Spleen (tissue), 7 donors: ENCODE measurements around the gene TGFBRAP1.

Source experiments
- CTCF ChIP-seq, 11 experiments: fragments of 200-600 bp in 7 of 11; fragments of 450-650 bp in 4 of 11; sonication (generic) in 4 of 11; IDR thresholded peaks in 8 of 11; conservative IDR thresholded peaks in 3 of 11; 1 replicate in 7 of 11; 2 replicates in 4 of 11; pipeline versions ENCODE4 v1.4.0 to v1.8.0; 2016 to 2021; ENCODE audit warnings: antibody characterized with exemption in 11 of 11, inconsistent platforms in 4 of 11, mild to moderate bottlenecking in 1 of 11
- POLR2AphosphoS5 ChIP-seq, 3 donors: sonication (generic); formaldehyde crosslinking; IDR thresholded peaks; one replicate each; pipeline ENCODE4 v1.5.1; 2017; ENCODE audit warnings: antibody characterized with exemption in 3 of 3
- donor health status: DM: no; HTN: no; CAD: no; lungs with moderate emphysema.
- donor health status: DM: no; HTN: no; CAD: no.
- donor health status: DM: no; HTN: no; CAD: no.

- TF ChIP-seq POLR2AphosphoS5 (IDR thresholded peaks at IDR 0.05) (no peak), CTCF (IDR thresholded peaks at IDR 0.05 in 8 of 11, conservative IDR thresholded peaks at IDR 0.05 in 3 of 11) (no peak)
Measured at GRCh38 chr2:105231232-105231619, 98.3 kb downstream of the TGFBRAP1 start.
